Keratinocyte (primary cell): ENCODE data around the gene ADGRF3. TPM values are rescaled to one million over a fixed set of nuclear protein-coding genes. Genes with fewer than 3 reads are reported as not detected.

Source experiments
- DNase-seq: peaks from one replicate; pipeline ENCODE4 v3.0.0-alpha.2; 2011; ENCODE audit warnings: low read depth, missing footprints, low spot score
- FAIRE-seq: peaks from 2 replicates; lab custom pipeline; 2011; peaks lifted over from hg19 to GRCh38; lab: Jason Lieb, UNC
- H2AFZ ChIP-seq: 2 replicates; pipeline ENCODE4 v1.6.0; 2012; ENCODE audit warnings: low read length, control low read depth, inconsistent platforms; ENCODE audit not compliant: control insufficient read depth
- H3K27ac ChIP-seq: 2 replicates; pipeline ENCODE4 v1.5.1; 2011; ENCODE audit warnings: low read length; ENCODE audit not compliant: control insufficient read depth, insufficient read depth
- H3K27me3 ChIP-seq: 3 replicates; pipeline ENCODE4 v1.6.0; 2011; ENCODE audit warnings: low read length; ENCODE audit not compliant: control insufficient read depth, insufficient read depth; ENCODE audit errors: extremely low read depth
- H3K36me3 ChIP-seq, 2 experiments: 2 replicates in 1 of 2; 3 replicates in 1 of 2; pipeline ENCODE4 v1.5.1; 2011; ENCODE audit warnings: low read length in 2 of 2, mild to moderate bottlenecking in 1 of 2; ENCODE audit not compliant: control insufficient read depth in 2 of 2, insufficient read depth in 2 of 2; ENCODE audit errors: extremely low read depth in 1 of 2
- H3K4me1 ChIP-seq: 3 replicates; pipeline ENCODE4 v1.5.1; 2011; ENCODE audit warnings: low read length; ENCODE audit not compliant: control insufficient read depth, insufficient read depth; ENCODE audit errors: extremely low read depth
- H3K4me2 ChIP-seq: 3 replicates; pipeline ENCODE4 v1.6.0; 2011; ENCODE audit warnings: low read depth, low read length; ENCODE audit not compliant: control insufficient read depth, insufficient read depth; ENCODE audit errors: extremely low read depth
- H3K4me3 ChIP-seq, 3 experiments: fragments of 200-600 bp in 1 of 3; sonication (generic) in 1 of 3; 2 replicates in 2 of 3; 3 replicates in 1 of 3; pipeline ENCODE4 v1.5.1; 2011 to 2016; ENCODE audit warnings: low read length in 3 of 3, mild to moderate bottlenecking in 3 of 3, control low read depth in 2 of 3, inconsistent platforms in 1 of 3, low read depth in 1 of 3, mixed read lengths in 1 of 3, mixed run types in 1 of 3, moderate library complexity in 1 of 3; ENCODE audit not compliant: control insufficient read depth in 2 of 3, insufficient read depth in 2 of 3; ENCODE audit errors: extremely low read depth in 1 of 3
- H3K79me2 ChIP-seq: 2 replicates; pipeline ENCODE4 v1.6.0; 2012; ENCODE audit warnings: low read length; ENCODE audit not compliant: control insufficient read depth, insufficient read depth
- H3K9ac ChIP-seq: 3 replicates; pipeline ENCODE4 v1.6.0; 2011; ENCODE audit warnings: low read length; ENCODE audit not compliant: control insufficient read depth, insufficient read depth; ENCODE audit errors: extremely low read depth
- H3K9me1 ChIP-seq: 3 replicates; pipeline ENCODE4 v1.6.0; 2011; ENCODE audit warnings: low read length; ENCODE audit not compliant: control insufficient read depth, insufficient read depth; ENCODE audit errors: extremely low read depth
- H3K9me3 ChIP-seq: 2 replicates; pipeline ENCODE4 v1.5.1; 2012; ENCODE audit warnings: low read depth, low read length; ENCODE audit not compliant: control insufficient read depth
- H4K20me1 ChIP-seq: 3 replicates; pipeline ENCODE4 v1.6.0; 2011; ENCODE audit warnings: low read length; ENCODE audit not compliant: control insufficient read depth, insufficient read depth; ENCODE audit errors: extremely low read depth
- CTCF ChIP-seq, 3 experiments: IDR thresholded peaks in 1 of 3; conservative IDR thresholded peaks in 1 of 3; optimal IDR thresholded peaks in 1 of 3; 2 replicates in 2 of 3; 3 replicates in 1 of 3; pipeline versions ENCODE3 to v1.5.1; 2011; ENCODE audit warnings: low read length in 3 of 3, mild to moderate bottlenecking in 3 of 3, moderate library complexity in 2 of 3, control low read depth in 1 of 3, inconsistent platforms in 1 of 3; ENCODE audit not compliant: insufficient read depth in 2 of 3; ENCODE audit errors: extremely low read depth in 1 of 3
- EZH2 ChIP-seq: IDR thresholded peaks from one replicate; pipeline ENCODE4 v1.6.1; 2012; ENCODE audit warnings: inconsistent platforms, mild to moderate bottlenecking, low read length, moderate library complexity
- dilution Hi-C: fragments of 300-500 bp; cut with MboI; formaldehyde crosslinking; loops from one replicate; pipeline ENCODE4 v1.7.0; 2020; ENCODE audit warnings: low sequenced_read_pairs; ENCODE audit not compliant: extremely low pct_ligation_motif_present
- polyA plus RNA-seq, 5 experiments: library from polyadenylated mRNA; depleted of rRNA in 3 of 5; stranded (reverse) in 3 of 5; stranded (forward) in 1 of 5; unstranded in 1 of 5; fragments of >200 nt; gene quantifications; 1 replicate in 1 of 5; 2 replicates in 3 of 5; 3 replicates in 1 of 5; pipeline versions ENCODE4 v1.2.1 to v1.2.3, GENCODE V29; 2011 to 2012; ENCODE audit warnings: missing spikeins in 2 of 5, low read depth in 1 of 5, low replicate concordance in 1 of 5

Gene ADGRF3
- polyA plus RNA-seq, 1 donor (not counting 4 experiments of a cell fraction or from before 2014, with no cell fraction given) = 0.17 TPM

DNA sequence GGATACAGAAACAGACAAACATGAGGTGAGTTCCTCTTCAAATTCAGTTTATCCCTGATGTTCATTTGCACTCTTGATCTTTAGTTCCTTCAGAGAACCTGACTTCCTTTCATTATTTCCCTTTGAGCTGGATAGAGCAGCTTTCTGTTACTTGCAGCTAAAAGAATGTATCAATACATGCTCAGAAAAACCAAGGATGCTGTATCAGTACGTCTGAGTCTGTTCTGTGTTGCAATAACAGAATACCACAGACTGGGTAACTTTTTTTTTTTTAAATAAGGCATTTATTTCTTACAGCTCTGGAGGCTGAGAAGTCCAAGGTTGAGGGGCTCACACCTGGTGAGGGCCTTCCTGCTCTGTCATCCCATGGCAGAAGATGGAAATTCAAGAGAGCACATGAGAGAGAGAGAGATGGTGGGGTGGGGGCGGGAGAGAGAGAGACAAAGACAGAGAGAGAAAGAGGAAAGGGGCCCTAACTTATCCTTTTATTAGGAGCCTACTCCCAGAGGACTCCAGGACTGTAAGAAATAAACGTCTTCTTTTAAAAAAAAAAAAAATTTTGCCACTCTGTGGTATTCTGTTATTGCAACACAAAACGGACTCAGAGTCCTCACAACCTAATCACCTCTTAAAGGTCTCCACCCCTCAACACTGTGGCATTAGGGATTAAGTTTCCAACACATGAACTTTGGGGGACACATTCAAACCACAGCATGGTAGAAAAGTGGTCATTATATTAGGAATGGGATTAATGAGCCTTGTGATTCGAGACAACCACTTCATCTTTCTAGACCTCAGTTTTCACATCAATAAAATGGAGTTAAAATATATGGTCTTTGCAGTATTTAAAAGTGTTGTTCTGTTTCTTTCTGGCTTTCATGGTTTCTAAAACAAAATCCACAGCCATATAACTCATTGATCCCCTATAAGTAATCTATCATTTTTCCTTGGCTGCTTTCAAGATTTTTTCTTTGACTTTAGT lies 19.0 kb downstream of the ADGRF3 start:
- no peaks in the 10 kb centered on the region for H3K36me3 ChIP-seq
- H3K4me2 ChIP-seq = no peak overlapping the region
- no peaks in the 10 kb centered on the region for H3K79me2 ChIP-seq
- H3K27ac ChIP-seq = no peak overlapping the region
- FAIRE-seq (peak; percentile 5), DNase-seq (no peak)
- H3K9me3 ChIP-seq = no peaks in the 10 kb centered on the region
- no peak overlapping the region for H3K4me3 ChIP-seq
- no peaks in the 10 kb centered on the region for H3K27me3 ChIP-seq
- no peak for TF ChIP-seq CTCF (optimal IDR thresholded peaks at IDR 0.05 in 1 of 3, IDR thresholded peaks at IDR 0.05 in 1 of 3, conservative IDR thresholded peaks at IDR 0.05 in 1 of 3; ENCODE audit: extremely low read depth in 1 of 3, insufficient read depth in 2 of 3, low read length in 3 of 3)
- TF ChIP-seq EZH2 = no peak
- dilution Hi-C loops = no loop called here
- no peaks in the 10 kb centered on the region for H3K9me1 ChIP-seq
- H3K9ac ChIP-seq = no peak overlapping the region
- H2AFZ ChIP-seq = no peak overlapping the region
- no peaks in the 10 kb centered on the region for H4K20me1 ChIP-seq
- peaks cover 3% of the 10 kb centered on the region for H3K4me1 ChIP-seq

DNA sequence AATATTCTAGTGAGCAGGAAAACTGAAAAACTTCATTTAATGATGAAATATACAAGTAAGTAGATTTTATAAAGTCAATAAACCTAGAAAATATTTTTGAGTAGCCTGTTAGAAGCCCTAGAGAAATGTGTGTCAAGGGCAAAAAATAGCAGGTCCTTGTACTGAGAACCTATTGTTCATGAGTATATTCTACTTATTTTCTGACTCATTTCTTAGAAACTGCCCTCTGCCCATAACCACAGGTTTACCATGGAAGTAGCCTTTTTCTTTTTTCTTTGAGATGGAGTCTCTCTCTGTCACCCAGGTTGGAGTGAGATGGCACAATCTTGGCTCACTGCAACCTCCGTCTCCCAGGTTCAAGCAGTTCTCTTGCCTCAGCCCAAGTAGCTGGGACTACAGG lies 20.1 kb downstream of the ADGRF3 start:
- no peak overlapping the region for H2AFZ ChIP-seq
- peaks cover 3% of the 10 kb centered on the region for H3K4me1 ChIP-seq
- dilution Hi-C loops = no loop called here
- H3K4me2 ChIP-seq = no peak overlapping the region
- H3K9ac ChIP-seq = no peak overlapping the region
- TF ChIP-seq EZH2 (no peak), CTCF (optimal IDR thresholded peaks at IDR 0.05 in 1 of 3, IDR thresholded peaks at IDR 0.05 in 1 of 3, conservative IDR thresholded peaks at IDR 0.05 in 1 of 3; ENCODE audit: extremely low read depth in 1 of 3, insufficient read depth in 2 of 3, low read length in 3 of 3) (no peak)
- DNase-seq (no peak), FAIRE-seq (no peak)
- H3K9me3 ChIP-seq = no peaks in the 10 kb centered on the region
- H3K27me3 ChIP-seq = no peaks in the 10 kb centered on the region
- H3K9me1 ChIP-seq = no peaks in the 10 kb centered on the region
- no peaks in the 10 kb centered on the region for H3K79me2 ChIP-seq
- no peaks in the 10 kb centered on the region for H4K20me1 ChIP-seq
- H3K36me3 ChIP-seq = no peaks in the 10 kb centered on the region
- no peak overlapping the region for H3K27ac ChIP-seq
- no peak overlapping the region for H3K4me3 ChIP-seq
